ENCODE data around the gene GTF2E1. TPM values are rescaled to one million over a fixed set of nuclear protein-coding genes. Genes with fewer than 3 reads are reported as not detected.

The GTF2E1 gene
- total RNA-seq, 1 experiment from 2014 or later: 22.9 TPM

- TF ChIP-seq, protein P1, sequence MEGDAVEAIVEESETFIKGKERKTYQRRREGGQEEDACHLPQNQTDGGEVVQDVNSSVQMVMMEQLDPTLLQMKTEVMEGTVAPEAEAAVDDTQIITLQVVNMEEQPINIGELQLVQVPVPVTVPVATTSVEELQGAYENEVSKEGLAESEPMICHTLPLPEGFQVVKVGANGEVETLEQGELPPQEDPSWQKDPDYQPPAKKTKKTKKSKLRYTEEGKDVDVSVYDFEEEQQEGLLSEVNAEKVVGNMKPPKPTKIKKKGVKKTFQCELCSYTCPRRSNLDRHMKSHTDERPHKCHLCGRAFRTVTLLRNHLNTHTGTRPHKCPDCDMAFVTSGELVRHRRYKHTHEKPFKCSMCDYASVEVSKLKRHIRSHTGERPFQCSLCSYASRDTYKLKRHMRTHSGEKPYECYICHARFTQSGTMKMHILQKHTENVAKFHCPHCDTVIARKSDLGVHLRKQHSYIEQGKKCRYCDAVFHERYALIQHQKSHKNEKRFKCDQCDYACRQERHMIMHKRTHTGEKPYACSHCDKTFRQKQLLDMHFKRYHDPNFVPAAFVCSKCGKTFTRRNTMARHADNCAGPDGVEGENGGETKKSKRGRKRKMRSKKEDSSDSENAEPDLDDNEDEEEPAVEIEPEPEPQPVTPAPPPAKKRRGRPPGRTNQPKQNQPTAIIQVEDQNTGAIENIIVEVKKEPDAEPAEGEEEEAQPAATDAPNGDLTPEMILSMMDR (IDR thresholded peaks at IDR 0.05; ENCODE audit: unreplicated experiment): no peak
- Mint-ChIP-seq H3K27ac (ENCODE audit: unreplicated experiment) (peak overlapping the region; percentile 75), H3K27me3 (ENCODE audit: unreplicated experiment) (no peaks in the 10 kb centered on the region), H3K4me1 (ENCODE audit: low read depth, unreplicated experiment) (peaks cover 20% of the 10 kb centered on the region), H3K9me3 (ENCODE audit: low read depth, unreplicated experiment) (no peaks in the 10 kb centered on the region), H3K4me3 (ENCODE audit: low read depth, unreplicated experiment) (peak overlapping the region; percentile 77), H3K36me3 (ENCODE audit: insufficient read depth, unreplicated experiment) (peaks cover 31% of the 10 kb centered on the region)
- intact Hi-C loops (cut with micrococcal nuclease; ENCODE audit: unreplicated experiment): loop anchor here (1.0 to 2.0 kb wide), 2 partner anchors 64 to 147 kb away; partner anchors contain the start of gene NDUFB4
- BruUV-seq (replicated peaks): TSS peak; percentile 75
- DNase-seq: no peak
- CTCF ChIA-PET: interaction anchor here (0.6 to 1.1 kb wide), 3 partner anchors 55 to 143 kb away, joined by 3 to 4 read pairs (median 3); partner anchors contain the start of gene HGD
Observed at GRCh38 chr3:120742849-120743365, 363 bp downstream of the GTF2E1 start.

DNA sequence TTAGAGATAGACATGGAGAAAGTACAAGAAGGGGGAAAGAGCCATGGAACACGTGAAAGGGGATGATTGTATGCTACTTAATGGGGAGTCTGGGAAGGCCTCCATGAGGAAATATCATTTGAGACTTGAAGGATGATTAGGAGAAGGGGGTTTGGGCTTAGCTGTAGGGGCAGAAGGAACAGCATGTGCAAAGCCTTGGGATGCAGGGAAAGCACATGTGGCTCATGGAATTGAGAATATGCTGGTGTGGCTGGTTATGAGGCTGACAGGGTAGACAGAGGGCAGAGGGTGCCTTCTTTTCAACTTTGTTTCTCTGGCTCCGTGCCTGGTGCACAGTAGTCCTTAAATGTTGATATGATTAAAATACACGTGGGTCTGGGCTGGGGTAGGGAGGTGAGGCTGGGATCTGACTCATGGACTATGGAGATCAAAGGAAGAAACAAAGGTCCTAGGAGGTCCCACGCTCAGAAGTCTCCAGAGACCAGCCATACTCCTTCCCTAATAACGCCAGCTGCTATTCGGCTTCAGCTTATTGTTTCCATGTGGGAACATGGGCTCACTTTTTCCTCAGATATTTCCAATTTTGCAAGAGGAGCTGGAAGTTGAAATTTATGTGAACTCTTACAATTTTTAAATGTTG lies 1.1 kb downstream of the GTF2E1 start:
- Mint-ChIP-seq H3K9me3 (ENCODE audit: low read depth, unreplicated experiment) (no peaks in the 10 kb centered on the region), H3K4me1 (ENCODE audit: low read depth, unreplicated experiment) (peaks cover 20% of the 10 kb centered on the region), H3K27me3 (ENCODE audit: unreplicated experiment) (no peaks in the 10 kb centered on the region), H3K36me3 (ENCODE audit: insufficient read depth, unreplicated experiment) (peaks cover 31% of the 10 kb centered on the region), H3K27ac (ENCODE audit: unreplicated experiment) (peak overlapping the region; percentile 75), H3K4me3 (ENCODE audit: low read depth, unreplicated experiment) (peak overlapping the region; percentile 77)
- intact Hi-C loops (cut with micrococcal nuclease; ENCODE audit: unreplicated experiment): loop anchor here (2.0 kb wide), 1 partner anchor 65 kb away; no protein-coding TSS in a partner anchor
- no TSS peak for BruUV-seq (replicated peaks)
- TF ChIP-seq, protein P1 (IDR thresholded peaks at IDR 0.05; ENCODE audit: unreplicated experiment): no peak
- DNase-seq: no peak
- CTCF ChIA-PET: interaction anchor here (1.1 kb wide), 1 partner anchor 62 kb away, joined by 3 read pairs; the partner anchor contains the start of gene HGD

- Mint-ChIP-seq H3K36me3 (ENCODE audit: insufficient read depth, unreplicated experiment) (peaks cover 31% of the 10 kb centered on the region), H3K27ac (ENCODE audit: unreplicated experiment) (no peak overlapping the region), H3K9me3 (ENCODE audit: low read depth, unreplicated experiment) (no peaks in the 10 kb centered on the region), H3K27me3 (ENCODE audit: unreplicated experiment) (no peaks in the 10 kb centered on the region), H3K4me3 (ENCODE audit: low read depth, unreplicated experiment) (no peak overlapping the region), H3K4me1 (ENCODE audit: low read depth, unreplicated experiment) (peaks cover 20% of the 10 kb centered on the region)
- no peak for DNase-seq
- no TSS peak for BruUV-seq (replicated peaks)
- intact Hi-C loops (cut with micrococcal nuclease; ENCODE audit: unreplicated experiment): no loop called here
- TF ChIP-seq, protein P1 (IDR thresholded peaks at IDR 0.05; ENCODE audit: unreplicated experiment): no peak
- CTCF ChIA-PET: no interaction called here
Observed at GRCh38 chr3:120745466-120745865, 2.9 kb downstream of the GTF2E1 start.

GRCh38 chr3:120749843-120750242 lies 7.3 kb downstream of the GTF2E1 start:
- no peak overlapping the region for H3K27ac Mint-ChIP-seq (ENCODE audit: unreplicated experiment)
- peaks cover 1% of the 10 kb centered on the region for H3K4me1 Mint-ChIP-seq (ENCODE audit: low read depth, unreplicated experiment)
- no TSS peak for BruUV-seq (replicated peaks)
- H3K36me3 Mint-ChIP-seq (ENCODE audit: insufficient read depth, unreplicated experiment): no peaks in the 10 kb centered on the region
- no peak for DNase-seq
- CTCF ChIA-PET: no interaction called here
- intact Hi-C loops (cut with micrococcal nuclease; ENCODE audit: unreplicated experiment): no loop called here
- H3K9me3 Mint-ChIP-seq (ENCODE audit: low read depth, unreplicated experiment): no peaks in the 10 kb centered on the region
- H3K27me3 Mint-ChIP-seq (ENCODE audit: unreplicated experiment): no peaks in the 10 kb centered on the region
- H3K4me3 Mint-ChIP-seq (ENCODE audit: low read depth, unreplicated experiment): no peak overlapping the region
- TF ChIP-seq, protein P1 (IDR thresholded peaks at IDR 0.05; ENCODE audit: unreplicated experiment): no peak

All from Calu3 (cell line).